CD4-positive, alpha-beta T cell treated with Interferon gamma for 1 hour (primary cell): Measurements from ENCODE around the gene NAP1L4.

Experiments used
- DNase-seq: peaks from one replicate; pipeline ENCODE4 v3.0.0-alpha.2; 2020

The NAP1L4 gene

GRCh38 chr11:2934021-2934550 is 58.0 kb downstream of the NAP1L4 start:
- DNase-seq: no peak

DNA sequence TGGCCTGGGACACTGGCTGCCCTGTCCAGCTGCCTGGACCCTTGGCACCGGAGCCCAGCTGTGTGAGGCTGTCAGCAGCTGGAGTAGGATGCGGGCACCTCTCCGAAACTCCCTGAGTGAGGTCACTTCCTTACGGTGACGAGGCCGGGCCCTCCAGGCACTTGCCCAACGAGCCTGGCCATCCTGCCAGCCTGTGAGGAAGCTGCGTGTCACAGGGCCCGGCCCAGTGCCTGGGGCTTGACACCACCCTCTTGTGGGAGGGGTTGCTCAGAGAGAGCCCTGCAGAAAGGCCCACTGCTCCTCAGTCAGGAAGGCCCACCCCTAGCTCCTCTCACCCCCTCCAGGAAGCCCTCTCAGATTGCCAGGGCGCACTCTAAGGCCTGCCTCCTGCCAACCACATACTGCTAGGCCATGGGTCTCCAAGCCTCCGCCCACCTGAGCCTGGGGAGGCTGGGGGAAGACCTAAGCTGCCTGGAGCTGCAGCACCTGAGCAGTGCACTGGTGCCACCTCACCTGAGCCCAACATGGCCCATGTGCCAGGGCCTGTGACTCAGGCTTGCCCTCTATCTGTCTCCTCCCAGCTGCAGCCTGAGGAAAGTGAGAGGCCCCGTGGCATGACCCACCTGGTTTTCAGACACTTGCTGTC is 58.6 kb downstream of the NAP1L4 start:
- DNase-seq: peak; percentile 84

- DNase-seq: peak; percentile 59
Measured at GRCh38 chr11:2932850-2933251, 59.3 kb downstream of the NAP1L4 start.

DNA sequence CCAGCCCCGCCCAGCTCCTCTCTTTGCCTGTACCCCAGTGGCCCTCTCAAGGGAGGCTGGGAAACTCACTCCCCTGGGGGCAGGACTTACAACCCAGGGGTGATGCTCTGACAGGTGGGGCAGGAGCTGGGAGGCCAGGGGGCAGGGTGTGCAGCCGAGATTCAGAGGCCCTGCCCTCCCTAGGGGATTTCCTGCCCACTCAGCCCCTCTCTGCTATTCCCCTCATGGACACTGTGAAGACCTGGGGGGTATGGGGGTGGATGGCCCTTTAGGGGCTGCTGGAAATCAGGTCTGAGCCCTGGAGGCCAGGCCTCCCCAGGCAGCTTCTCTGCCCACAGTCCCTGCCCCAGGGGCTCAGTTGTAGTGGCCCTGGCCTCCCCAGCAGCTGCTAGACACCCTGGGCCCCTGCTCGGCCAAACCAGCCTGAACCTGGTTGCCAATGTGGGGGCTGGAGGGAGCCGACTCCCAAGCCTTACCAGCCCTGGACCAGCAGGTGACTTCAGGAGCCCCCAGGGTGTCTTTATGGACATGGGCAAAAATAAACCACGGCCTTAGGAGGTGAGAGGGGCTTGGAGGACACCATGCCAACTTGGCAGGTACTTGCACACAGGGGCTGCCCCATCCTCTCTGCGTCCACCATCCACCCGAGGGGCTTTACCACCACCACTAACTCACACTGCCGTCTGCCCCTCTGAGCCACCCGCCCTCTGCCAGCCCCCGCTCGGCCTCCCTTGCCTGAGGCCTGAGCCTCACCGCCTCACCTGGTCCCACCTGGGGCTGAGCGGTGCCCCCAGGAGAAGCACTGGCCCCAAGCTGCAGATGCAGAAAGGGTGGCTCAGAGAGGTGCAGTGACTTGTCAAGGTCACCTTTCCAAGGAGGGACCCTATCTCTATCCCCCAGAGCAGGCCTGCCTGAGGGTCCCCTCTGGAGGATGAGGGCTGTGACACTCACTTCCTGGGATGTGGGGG is 60.1 kb downstream of the NAP1L4 start:
- DNase-seq: no peak

DNA sequence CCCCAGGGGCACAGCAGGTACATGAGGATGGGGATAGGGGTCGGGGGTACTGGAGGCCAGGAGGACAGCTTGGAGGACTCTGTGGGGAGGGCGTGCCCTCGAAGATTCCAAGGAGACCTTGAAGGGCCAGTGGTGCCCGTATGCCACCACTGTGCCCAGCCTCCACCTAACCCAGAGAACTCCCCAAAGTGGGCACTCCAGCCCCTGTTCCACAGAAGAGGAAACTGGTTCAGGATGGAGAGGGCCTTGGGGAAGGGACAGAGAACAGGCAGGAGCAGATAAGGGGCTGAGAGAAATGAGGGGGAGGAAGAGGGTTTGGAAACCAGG is 60.7 kb downstream of the NAP1L4 start:
- no peak for DNase-seq

DNA sequence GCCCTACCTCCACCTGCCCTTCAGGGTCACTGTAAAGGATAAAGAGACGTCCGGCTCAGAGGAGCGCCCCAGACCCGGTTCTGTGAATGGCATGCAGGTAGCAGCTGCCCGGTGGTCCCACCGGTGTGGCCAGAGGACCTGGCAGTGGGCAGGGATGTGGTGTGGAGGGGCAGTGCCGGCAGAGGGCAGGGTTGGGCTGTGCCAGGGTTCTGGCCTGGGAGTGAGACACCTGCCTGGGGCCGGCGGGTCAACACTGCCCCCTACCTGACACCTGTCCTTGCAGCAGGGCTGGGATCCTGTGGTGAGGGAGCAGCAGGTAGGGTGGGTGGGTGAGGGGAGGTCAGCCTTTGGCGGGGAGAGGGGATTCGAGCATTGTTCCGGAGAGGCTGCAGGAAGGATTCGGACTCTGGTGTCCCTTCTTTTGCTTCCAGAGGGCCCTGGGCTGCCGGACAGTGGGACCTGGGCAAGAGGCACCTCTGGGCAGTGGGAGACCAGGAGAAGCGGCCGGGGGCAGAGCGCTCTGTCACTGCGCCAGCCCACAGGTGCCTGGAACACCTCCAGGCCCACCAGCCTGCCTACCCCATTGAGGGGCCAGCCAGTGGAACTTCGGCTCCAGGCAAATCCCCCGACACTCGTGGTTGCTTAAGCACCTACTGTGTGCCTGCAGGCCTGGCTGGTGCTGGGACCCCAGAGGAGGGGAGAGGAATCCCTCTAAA is 61.3 kb downstream of the NAP1L4 start:
- peak; percentile 54 for DNase-seq

GRCh38 chr11:2929950-2930703 is 62.0 kb downstream of the NAP1L4 start:
- DNase-seq: peak; percentile 39

GRCh38 chr11:2929531-2929949 is 62.6 kb downstream of the NAP1L4 start:
- peak; percentile 66 for DNase-seq

- DNase-seq: peak; percentile 62
Measured at GRCh38 chr11:2928605-2929530, 63.3 kb downstream of the NAP1L4 start, which contains the start of gene PHLDA2. Gene PHLDA2, minus strand, starts transcription at chr11:2929420. Its CDS starts 56 bp downstream, at chr11:2929364.

DNA sequence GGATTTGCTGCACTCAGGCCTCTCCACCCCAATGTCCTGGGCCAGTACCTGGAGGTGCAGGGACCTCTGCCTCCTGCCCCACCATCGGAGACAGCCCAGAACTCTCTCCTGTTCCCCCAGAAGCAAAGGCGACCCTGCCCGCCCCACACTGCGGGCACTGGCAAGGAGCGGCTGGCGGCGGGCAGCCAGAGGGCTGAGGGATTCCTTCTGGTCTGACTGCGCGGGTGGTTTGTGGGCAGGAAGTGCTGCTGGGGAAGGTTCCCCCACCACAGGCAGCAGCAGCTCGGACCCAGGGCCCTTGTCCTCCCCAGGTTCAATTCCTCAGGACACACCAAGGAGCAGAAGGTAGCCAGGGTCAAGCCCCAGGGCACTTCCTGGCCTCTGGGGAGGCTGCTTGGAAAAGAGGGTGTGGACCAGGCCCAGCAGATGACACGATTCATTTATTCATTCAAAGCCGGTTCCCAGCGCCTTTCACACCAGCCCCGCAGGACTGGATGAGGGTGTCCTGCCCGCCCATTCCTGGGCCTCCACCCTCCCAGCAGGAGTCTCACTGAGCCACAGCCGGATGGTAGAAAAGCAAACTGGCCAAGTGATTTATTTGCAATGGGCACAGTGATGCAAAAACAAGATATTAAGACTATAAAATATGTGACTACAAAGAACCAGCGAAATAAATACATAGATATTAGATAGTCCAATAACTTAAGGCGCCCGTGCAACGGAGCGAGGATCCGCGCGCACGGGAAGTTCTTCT is 64.1 kb downstream of the NAP1L4 start:
- DNase-seq: no peak

DNA sequence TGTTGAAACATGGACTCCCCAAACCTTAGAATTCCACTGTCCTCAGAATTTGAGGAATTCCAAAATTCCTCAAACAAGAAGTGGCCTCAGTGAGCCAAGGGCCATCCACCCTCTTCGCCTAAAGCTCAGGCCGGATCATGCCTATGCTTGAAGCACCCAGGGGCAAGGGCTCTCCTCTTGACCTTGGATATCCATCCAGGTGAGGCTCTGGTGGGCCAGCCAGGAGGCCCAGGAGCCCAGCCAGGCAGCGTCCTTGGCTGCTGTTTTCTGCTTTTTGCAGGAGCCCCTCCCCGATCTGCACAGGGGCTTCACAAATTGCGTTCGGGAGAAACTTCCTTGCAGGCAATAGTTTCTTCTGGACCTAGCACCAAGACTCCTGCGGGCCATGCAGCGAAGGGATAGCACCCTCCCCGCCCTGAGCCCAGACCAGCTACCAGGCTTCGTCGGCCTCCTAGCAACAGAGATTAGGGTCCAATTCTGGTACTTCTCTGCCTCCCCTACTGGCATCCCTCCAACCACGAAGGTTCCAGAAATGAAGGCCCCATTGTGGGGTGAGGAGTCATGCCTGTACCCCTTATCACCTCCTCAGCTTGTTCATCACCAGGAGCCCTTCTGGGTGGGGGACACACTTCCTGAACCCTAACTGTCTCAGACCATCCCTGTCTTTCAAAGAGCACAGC is 64.9 kb downstream of the NAP1L4 start:
- DNase-seq: no peak

DNA sequence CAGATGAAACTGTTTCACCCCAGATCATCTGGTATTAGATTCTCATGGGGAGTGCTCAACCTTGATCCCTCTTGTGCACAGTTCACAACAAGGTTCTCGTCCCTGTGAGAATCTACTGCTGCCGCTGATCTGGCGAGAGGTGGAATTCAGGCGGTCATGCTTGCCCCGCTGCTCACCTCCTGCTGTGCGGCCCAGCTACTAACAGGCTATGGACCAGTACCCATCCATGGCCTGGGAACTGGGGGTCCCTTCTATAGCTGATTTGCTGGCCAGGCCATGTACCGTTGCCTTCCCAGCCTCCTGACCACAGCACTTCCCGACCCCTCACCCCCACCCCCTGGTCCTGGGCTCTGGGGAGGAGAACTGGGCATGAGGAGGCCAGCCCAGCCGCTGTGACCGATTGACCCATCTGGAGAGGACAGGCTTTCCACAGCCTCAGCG is 65.5 kb downstream of the NAP1L4 start:
- DNase-seq: no peak

GRCh38 chr11:2924821-2925675 is 67.1 kb downstream of the NAP1L4 start:
- no peak for DNase-seq

DNA sequence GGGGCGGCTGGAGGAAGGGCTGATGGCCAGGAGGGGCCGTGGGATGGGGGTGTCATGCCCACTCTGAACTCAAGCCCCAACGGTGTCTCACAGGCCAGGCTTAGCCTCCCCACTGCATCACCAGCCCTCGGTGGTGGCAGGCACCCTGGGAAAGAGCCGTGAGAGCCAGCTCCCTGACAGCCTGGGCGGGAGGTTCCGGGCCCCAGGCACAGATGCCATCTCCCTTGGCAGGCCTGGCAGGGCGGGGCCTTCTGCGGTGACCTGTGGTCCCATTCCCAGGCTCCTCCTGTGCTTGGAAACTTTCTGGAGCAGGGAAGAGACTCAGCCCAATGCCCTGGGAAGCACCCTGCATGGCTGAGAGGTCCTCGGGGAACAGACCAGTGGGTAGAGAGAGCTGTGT is 67.7 kb downstream of the NAP1L4 start:
- DNase-seq: no peak

GRCh38 chr11:2923446-2924375 is 68.4 kb downstream of the NAP1L4 start:
- no peak for DNase-seq

DNA sequence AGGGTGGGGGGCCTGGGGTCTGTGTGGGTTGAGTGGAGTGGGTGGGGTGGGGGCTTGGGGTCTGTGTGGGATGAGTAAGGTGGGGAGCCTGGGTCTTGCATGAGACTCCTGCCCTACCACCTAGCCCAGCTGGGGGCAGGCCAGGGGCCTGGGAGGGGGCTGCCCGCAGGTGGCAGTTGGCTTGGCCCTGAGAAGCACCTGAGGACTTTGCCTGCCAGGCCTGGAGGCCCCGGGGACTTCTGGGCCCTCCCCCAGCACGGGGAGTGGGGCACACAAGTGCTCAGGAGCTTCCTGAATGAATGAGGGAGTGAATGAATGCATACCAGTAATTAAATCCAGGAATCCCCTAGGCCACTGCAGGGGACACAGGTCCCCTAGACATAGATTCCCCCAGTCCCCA is 69.5 kb downstream of the NAP1L4 start:
- no peak for DNase-seq

- no peak for DNase-seq
Measured at GRCh38 chr11:2921742-2922493, 70.2 kb downstream of the NAP1L4 start.
